ENCODE data around the gene PER2.

DNA sequence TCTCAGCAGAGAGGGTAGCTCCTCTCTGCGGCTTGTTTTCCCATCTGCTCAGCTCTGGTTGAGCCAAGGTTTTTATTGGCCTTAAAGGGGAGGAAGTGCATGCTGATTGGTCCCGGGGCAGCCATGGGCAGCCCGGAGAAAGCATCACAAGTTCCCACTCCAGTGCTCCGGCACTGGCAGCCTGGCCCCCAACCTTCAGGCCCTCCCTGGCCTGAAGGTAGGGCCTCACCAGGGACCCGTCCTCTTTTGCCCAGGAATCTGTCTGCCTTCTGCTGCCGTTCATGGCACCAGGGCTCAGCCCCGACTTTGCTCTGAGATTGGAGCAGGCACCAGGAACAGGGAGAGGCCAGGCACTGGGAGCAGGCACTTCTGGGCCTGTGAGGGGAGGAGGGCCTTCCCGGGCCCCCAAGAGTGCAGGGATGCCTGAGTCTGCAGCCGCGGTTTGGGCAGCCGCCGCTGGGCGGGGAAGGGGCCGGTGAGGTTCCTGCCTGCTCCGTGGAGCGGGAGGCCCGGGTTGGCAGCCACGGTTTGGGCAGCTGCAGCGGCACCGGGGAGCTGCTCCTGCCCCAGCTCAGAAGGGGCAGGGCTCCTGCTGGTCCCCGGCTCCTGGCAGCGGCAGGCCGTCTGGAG is 67.4 kb downstream of the PER2 start:
- no peak for TF ChIP-seq POLR2AphosphoS5 (IDR thresholded peaks at IDR 0.05; ENCODE audit: low read depth, low read length)
- TF ChIP-seq TAF1 (IDR thresholded peaks at IDR 0.05; ENCODE audit: borderline replicate concordance, insufficient read depth, low read length) = no peak
